HPDE6-E6E7 (cell line): ENCODE data around the gene CEACAM8.
"Not testable (repeated sequence)": the region's sequence is repeated elsewhere in the genome, so short reads cannot be mapped to it uniquely, and the experiment has no call there.

Source experiments
- DNase-seq: peaks from one replicate; pipeline ENCODE4 v3.0.0; 2011; ENCODE audit warnings: missing footprints; ENCODE audit errors: extremely low spot score

The CEACAM8 gene

DNA sequence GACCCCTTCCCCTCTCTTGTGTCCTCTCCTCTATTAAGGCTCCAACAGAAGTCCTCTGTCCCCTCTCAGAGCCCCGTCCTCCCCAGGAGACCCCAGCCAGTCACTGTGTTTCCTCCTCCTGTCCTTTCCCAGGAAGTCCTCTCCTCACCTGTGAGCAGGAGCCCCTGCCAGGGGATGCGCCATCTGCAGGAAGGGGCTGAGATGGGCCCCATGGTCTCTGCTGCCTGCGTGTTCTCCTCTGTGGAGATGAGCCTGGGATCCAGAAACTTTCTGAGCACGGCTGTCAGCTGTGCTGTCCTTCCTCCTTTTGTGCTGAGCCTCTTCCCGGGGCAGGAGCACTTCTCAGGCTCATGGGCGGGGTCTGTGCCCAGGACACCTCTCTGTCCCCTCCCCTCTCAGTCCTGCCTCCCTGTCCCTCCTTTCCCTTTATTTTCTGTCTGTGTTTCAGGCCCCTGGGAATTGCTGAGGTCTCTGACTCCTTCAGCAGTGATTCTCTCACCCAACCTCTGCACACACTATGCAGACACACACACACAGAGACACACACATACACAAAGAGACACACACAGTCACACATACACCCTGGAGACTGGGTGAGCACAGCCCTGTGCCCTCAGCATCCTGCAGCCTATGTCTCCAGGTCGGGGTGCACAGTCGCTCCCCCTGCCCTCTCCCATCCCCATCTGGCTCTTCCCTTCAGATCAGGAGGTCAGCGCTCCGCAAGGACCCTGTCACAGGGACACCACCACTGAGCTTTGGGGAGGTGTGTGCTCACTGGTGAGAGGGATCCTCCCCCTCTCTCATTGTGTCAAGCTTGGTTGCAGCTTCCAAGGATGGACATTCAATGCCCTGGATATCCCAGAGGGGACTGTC lies at the start of gene CEACAM8:
TSS of gene CEACAM8 (minus strand) at position 308 of the 873 bp plus-strand sequence. CDS start at position 212, 96 bp downstream.
- DNase-seq, result no peak

DNA sequence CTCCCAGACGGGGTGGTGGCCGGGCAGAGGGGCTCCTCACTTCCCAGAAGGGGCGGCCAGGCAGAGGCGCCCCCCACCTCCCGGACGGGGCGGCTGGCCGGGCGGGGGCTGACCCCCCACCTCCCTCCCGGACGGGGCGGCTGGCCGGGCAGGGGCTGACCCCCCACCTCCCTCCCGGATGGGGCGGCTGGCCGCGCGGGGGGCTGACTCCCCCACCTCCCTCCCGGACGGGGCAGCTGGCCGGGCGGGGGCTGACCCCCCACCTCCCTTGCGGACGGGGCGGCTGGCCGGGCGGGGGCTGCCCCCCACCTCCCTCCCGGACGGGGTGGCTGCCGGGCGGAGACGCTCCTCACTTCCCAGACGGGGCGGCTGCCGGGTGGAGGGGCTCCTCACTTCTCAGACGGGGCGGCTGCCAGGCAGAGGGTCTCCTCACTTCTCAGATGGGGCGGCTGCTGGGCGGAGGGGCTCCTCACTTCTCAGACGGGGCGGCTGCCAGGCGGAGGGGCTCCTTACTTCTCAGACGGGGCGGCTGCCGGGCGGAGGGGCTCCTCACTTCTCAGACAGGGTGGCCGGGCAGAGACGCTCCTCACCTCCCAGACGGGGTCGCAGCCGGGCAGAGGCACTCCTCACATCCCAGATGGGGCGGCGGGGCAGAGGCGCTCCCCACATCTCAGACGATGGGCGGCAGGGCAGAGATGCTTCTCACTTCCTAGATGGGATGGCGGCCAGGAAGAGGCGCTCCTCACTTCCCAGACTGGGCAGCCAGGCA lies 44.8 kb upstream of the CEACAM8 start:
- DNase-seq, result not testable (repeated sequence)

DNA sequence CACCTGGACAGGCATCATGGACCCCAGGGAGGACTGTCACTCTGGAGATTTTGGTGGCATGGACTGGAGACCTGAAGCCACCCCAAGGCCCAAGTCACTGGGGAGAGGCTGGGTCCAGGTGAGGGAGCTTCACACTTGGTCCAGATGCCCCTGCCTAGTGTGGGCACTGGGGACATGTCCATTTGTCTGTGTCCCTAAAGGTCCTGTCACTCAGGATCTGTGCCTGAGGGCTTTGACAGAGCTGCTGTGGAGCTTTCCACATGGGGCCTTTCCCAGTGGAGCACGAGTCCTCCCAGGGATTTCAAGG lies 40.5 kb upstream of the CEACAM8 start:
- no peak for DNase-seq

DNA sequence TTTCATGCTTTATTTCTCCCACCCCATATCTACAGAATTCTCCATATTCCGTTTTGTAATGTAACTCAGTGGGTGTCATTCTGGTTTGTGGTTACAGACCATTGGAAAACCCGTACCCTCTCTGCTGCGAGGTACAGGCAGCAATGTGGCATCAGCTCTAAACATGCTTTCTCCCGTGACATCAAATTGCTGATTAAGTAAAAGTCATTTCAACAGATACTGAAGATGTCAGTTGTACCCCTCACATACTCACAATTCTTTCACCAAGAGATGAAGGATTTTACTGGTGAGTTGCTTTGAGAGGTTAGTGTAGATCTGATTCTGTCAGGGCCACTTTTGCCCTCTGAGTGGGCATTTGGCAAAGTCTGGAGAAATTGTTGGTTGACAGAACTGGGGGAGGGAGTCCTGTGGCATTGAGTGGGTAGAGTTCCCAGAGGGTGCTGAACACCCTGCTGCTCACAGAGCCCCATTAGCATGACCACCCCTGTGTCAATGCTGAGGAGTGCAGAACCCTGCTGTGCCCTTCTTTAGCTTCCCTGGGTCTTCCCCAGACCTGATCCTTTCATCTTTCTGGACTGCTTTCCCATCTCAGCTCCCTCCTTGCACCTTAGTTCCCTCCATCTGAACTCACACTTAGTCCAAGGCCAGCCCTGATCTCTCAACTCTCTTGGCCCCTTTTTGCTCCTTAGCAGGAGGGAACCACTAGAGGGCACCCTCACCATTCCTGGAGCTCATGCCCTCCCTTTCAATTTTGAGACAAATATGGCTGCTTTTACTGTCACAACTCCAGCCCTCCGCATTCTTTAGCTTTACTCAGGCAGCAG lies 39.9 kb upstream of the CEACAM8 start:
- peak; percentile 49 for DNase-seq

DNA sequence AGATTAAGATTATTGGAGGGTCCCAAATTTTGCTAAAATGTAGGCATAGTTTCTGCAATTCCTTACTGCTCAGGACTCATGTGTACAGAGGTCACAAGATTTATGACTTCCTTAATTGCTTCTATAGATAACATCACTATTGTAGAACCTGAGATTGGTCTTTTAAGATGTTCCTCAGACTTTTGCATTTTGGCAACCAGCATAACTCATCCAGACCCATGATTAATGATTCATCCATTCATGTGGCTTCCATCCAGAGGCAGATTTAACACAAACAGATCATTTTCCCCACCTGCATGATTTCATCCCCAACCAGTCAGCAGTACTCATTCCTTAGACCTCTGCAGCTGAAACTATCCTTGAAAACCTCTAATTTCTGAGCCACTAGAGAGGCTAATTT lies 34.5 kb upstream of the CEACAM8 start:
- no peak for DNase-seq

DNA sequence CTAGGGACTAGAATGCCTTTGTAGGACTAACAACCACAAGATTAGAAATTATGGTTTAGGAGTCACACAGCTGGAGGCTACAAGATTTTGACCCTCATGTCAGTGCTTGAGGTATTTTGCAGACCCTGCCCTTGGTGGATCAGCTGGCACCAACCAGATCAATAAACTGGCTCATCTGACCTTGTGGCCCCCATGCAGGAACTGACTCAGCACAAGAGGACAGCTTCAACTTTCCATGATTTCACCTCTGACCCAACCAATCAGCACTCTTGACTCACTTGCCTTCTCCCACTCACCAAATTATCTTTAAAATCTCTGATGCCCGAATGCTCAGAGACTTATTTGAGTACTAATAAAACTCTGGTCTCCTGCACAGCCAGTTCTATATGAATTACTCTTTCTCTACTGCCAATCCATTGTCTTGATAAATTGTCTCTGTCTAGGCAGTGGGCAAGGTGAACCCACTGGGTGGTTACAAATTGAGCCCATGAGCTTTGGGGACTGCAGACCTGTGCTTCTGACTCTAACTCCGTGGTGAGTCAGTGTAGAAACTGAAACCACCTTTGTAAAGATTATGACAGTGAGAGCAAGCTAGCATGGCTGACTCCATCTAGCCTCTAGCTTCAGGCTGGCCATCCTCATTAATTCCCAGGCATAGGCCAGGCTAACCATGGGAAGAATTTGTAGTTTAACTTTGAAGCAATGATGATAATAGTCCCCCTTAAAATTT lies 33.9 kb upstream of the CEACAM8 start:
- DNase-seq, result no peak

DNA sequence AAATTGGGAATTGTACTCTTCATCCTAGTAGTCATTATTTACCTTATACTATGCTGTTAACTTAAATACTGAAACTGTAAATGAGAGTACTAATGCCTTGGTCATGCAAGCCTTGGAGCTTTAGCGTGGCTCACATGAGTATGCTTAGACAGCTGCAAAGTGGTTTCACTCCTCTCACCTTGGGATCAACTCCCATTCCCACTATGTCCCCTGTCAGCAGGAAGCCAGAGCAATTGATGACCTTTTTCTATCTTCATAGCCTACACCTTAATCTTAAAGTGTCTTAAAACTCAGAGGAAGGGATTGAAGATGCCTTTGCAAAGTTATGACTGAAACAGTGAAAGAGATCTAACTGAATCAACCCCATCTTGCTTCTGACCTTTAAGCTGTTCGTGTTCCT lies 33.2 kb upstream of the CEACAM8 start:
- no peak for DNase-seq

DNA sequence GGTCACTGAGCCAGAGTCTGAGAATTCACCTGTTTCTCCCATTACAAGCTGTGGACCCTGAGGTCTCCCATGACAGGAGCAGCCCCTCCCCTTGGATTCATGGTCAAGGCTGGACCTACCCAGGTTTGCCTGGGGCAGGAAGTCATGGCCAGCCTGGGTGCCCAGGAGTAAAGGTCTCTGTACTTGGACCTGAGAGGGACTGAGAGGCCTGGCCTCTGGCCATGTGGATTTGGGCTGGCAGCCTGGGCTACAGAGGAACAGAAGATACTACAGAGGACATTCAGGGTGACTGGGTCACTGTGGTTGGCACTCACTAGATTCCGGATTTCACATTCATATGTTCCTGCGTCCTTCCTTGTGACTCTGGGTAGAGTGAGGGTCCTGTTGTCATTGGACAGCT lies 31.5 kb upstream of the CEACAM8 start:
- no peak for DNase-seq

DNA sequence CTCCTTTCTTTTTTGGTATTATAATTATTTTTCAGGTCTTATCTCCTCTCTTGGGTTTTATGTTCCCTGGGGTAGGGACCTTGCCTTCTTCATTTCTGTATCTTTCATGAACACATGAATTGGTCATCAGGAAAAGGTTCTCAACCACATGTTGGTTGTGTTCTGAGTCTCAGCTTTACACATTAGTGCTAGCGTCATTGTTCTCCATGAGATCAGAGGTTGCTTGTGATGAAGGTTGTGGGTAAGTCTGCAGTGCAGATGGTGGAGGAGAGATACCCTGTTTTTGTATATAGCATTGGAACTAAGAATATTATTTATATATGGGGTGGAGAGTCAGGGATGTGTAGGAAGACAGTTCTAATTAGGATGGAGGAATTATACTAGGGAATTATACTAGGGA lies 24.5 kb upstream of the CEACAM8 start:
- no peak for DNase-seq

DNA sequence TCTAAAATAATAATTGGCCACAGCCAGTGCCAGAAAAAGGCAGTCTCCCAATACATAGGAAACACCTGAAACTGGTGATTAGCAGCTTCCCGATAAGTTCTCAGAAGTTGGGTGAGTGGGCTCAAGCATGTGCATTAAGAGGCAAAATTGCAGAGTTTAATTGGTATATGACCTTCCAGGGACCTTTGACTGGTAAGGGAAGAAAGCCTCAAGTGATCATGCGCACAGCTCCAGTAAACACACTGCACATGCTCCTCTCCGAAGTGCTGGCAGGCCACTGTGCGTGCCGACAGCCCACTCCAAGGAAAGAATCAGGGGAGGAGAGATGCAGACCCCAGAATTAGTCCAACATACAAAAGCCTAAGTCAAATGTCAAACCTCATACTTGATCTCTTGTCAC lies 18.9 kb upstream of the CEACAM8 start:
- no peak for DNase-seq

DNA sequence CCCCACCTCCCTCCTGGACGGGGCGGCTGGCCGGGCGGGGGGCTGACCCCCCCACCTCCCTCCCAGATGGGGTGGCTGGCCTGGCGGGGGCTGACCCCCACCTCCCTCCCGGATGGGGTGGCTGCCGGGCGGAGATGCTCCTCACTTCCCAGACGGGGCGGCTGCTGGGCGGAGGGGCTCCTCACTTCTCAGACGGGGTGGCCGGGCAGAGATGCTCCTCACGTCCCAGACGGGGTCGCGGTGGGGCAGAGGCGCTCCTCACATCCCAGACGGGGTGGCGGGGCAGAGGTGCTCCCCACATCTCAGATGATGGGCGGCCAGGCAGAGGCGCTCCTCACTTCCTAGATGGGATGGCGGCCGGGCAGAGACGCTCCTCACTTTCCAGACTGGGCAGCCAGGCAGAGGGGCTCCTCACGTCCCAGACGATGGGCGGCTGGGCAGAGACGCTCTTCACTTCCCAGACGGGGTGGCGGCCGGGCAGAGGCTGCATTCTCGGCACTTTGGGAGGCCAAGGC lies 15.7 kb upstream of the CEACAM8 start:
- not testable (repeated sequence) for DNase-seq

DNA sequence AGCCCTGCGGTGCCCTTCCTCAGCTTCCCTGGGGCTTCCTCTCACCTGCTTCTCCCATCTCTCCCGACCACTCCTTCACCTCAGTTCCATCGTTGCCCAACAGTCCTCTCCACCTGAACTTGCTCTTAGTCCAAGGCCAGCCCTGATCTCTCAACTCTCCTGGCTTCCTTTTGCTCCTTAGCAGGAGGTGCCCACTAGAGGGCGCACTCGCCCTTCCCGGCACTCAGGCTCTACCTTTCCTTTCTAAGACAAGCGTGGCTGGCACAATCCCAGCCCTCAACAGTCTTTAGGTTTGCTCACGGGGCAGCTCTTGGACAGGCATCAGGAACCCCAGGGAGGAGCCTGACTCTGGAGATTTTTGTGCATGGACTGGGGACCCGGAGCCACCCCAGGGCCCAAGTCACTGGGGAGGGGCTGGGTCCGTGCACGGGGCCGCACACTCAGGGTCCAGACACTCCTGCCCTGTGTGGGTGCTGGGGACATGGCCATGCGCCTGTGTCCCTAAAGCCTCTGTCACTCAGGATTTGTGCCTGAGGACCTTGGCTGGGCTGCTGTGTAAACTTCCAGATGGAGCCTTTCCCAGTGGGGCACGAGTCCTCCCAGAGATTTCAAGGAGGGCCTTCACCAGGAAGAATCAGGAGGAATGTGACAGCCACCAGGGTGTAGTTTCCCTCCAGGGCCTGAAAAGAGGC lies 12.1 kb upstream of the CEACAM8 start:
- DNase-seq, result peak; percentile 51

DNA sequence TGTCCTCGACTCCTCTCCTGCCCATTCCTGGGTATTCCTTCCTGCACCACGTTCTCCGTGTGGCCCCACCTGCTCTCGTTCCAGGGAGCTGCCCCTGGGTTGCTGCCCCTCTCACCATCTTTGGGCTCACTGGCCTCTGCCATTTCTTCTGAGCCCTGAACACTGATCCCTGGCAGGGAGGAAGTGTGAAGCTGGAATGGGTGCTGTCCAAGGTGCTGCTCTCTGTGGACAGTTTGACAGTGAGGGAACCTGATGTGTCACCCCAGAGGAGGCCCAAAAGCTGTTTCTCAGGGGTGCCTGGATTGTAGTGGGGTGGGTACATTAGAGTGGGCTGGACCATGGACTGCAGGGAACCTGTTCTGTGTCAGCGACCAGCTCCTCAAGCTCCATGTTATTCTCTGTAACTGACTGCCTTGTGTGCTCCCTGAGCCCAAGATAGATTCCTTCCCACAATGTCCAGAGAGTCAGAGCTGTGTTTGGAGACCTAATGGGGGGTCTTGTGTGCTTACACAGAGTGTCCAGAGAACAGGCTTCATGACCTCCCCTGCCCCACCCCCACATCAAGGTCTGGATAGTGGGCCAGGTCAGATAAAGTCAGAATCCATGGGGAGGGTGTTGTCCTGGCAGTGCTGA lies 7.2 kb upstream of the CEACAM8 start:
- peak; percentile 38 for DNase-seq

DNA sequence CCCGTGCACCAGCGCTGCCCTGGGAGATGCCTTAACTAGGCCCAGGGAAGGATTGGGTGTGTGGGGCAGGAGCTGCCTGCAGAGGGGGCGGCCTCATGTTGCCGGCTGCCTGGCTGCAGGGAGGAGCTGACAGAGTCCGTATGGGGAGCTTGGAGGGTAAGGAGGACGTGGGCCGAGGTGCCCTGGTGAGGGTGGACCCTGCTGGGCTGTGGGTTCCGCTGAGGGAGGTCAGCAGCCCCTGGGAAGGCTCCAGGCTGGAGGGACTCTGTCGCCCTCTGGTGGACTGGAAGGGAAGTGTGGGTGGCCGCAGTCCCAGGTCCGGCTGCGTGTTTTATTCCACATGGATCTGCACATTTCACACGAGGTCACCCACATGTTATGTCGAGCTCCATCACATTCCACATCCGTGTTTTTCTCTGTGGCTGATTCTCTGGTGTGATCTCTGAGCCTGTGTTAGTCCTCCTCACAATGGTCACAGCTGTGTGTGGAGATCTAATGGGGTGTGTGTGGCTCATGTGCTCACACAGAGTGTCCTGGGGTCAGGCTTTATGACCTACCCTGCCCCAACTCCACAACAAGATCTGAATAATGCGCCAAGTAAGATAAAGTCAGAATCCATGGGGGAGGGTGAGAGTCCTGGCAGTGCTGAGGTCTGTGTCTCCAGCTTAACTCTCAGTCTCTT lies 1.8 kb upstream of the CEACAM8 start:
- DNase-seq, result peak; percentile 22

DNA sequence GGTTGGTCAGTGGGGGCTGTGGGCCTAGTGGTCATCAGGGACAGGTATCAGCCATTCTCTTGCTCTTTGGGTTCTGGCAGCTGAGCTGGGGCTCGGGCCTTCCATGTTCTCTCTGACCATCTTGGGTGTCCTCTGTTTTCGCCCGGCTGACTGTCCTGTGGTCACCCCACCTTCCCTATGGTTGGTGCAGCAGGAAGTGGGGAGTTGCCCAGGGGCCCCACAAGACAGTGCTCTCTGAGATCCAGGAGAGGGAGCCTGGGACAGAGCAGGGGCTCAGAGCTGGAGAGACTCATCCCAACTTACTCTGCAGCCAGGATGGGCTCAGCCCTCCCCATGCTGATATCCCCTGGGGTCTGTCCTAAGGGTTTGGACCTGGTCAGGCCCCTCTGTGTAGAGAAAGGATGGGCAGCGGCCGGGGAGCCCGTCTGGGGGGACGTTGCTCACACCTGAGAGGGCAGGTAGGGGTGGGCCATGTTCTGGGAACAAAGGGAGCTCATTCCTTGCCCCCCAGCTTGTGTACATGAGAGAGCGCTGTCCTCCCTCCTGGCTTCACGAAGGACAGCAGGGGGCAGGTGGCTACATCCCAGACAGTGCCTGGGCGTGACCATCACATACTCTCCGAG lies 937 bp upstream of the CEACAM8 start:
- no peak for DNase-seq

DNA sequence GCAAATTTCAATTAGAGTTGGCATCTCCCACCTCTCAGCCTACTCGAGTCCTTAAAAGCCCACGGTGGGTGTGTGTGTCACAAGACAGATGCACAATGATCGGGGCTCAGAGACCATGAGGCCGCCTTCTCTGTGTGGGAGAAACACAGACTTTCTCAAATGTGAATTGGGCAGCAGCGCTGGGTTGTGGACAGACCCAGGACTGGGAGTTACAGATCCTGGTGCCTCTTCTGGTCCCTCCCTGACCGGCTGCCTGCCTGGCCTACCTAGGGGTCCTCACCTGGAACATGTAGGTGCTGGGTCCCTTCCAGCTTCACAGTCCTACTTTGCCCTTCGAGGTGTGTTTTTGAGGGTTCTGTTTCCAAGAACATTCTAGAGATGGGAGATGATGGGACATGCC lies 4.9 kb downstream of the CEACAM8 start:
- DNase-seq, result no peak

DNA sequence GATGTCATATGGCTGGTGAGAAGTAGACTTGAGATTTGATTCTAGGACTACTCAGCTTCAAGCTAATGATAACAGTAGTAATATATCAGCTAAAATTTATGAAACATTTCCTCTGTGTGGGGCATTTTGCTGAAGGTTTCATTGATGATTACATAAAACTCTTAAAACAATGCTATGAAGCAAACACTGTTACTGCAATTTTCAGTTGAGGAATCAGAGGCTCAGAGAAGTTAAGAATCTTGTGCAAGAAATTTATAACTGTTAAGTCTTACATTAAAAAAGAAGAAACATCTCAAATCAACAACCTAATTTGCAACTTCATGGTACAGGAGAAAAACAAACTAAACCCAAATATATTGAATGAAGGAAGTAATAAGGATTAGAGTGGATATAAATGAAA lies 10.3 kb downstream of the CEACAM8 start:
- DNase-seq, result no peak

DNA sequence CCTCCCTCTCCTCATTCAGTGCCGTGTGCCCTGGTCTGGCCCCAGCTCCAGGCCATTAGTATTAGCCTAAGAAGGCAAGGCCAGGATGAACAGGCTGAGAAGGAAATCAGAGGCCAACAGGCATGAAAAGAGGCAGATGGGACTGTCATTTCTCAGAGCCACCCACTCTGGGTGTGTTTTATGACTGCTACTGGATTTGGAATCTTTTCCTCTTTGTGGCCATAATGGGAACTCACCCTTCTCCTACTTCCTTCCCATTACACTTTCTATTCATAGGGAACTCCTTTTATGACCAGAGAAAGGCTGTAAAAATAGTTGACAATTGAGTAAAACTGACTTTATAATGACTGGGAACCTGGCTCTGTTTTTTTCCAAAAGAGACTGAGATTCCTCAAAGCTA lies 17.7 kb downstream of the CEACAM8 start:
- no peak for DNase-seq

DNA sequence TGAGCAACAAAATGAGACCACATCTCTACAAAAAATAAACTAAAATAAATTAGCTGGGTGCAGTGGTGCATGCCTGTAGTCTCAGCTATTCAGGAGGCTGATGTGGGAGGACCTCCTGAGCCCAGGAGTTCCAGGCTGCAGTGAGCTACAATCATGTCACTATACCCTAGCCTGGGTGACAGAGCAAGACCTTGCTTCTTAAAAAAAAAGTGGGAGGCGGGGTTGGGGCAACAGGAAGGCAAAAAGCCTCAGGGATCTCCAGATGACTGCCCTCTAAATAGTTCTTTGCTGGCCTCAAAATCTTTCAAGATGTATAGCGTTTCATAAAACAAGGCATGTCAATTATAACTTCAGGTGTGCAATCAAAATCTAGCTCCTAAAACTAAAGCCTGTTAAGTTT lies 18.5 kb downstream of the CEACAM8 start:
- no peak for DNase-seq
